ENCODE data around the gene DNPH1.

DNPH1 gene

GRCh38 chr6:43275801-43276576 lies 46.7 kb upstream of the DNPH1 start:
- H3K27me3 ChIP-seq = peaks cover 8% of the 10 kb centered on the region; the same call in 1 of the 2 replicates
- no peaks in the 10 kb centered on the region for H3K4me1 ChIP-seq
- no peak for DNase-seq
- no peak for TF ChIP-seq CTCF (IDR thresholded peaks at IDR 0.05; ENCODE audit: low read depth, low read length)
- no peaks in the 10 kb centered on the region for H3K36me3 ChIP-seq
- H3K4me3 ChIP-seq (ENCODE audit: low read depth, low read length) = no peak overlapping the region
- H3K9me3 ChIP-seq = no peaks in the 10 kb centered on the region

GRCh38 chr6:43274916-43275597 lies 45.8 kb upstream of the DNPH1 start:
- H3K9me3 ChIP-seq = no peaks in the 10 kb centered on the region
- peaks cover 2% of the 10 kb centered on the region for H3K4me1 ChIP-seq
- H3K4me3 ChIP-seq (ENCODE audit: low read depth, low read length) = no peak overlapping the region
- no peak for DNase-seq
- H3K27me3 ChIP-seq = peaks cover 8% of the 10 kb centered on the region; the same call in 1 of the 2 replicates
- no peaks in the 10 kb centered on the region for H3K36me3 ChIP-seq
- no peak for TF ChIP-seq CTCF (IDR thresholded peaks at IDR 0.05; ENCODE audit: low read depth, low read length)

GRCh38 chr6:43274127-43274915 lies 45.0 kb upstream of the DNPH1 start:
- H3K4me3 ChIP-seq (ENCODE audit: low read depth, low read length) = no peak overlapping the region
- DNase-seq = no peak
- TF ChIP-seq CTCF (IDR thresholded peaks at IDR 0.05; ENCODE audit: low read depth, low read length) = no peak
- peaks cover 8% of the 10 kb centered on the region; the same call in 1 of the 2 replicates for H3K27me3 ChIP-seq
- peaks cover 4% of the 10 kb centered on the region for H3K4me1 ChIP-seq
- no peaks in the 10 kb centered on the region for H3K9me3 ChIP-seq
- no peaks in the 10 kb centered on the region for H3K36me3 ChIP-seq

- no peak for DNase-seq
- Histone ChIP-seq H3K27me3 (peaks cover 8% of the 10 kb centered on the region; the same call in 1 of the 2 replicates), H3K4me1 (peaks cover 4% of the 10 kb centered on the region), H3K9me3 (no peaks in the 10 kb centered on the region), H3K36me3 (no peaks in the 10 kb centered on the region), H3K4me3 (ENCODE audit: low read depth, low read length) (no peak overlapping the region)
- TF ChIP-seq CTCF (IDR thresholded peaks at IDR 0.05; ENCODE audit: low read depth, low read length) = no peak
Measured at GRCh38 chr6:43273707-43274106, 44.4 kb upstream of the DNPH1 start.

GRCh38 chr6:43271944-43272343 lies 42.7 kb upstream of the DNPH1 start:
- H3K36me3 ChIP-seq = no peaks in the 10 kb centered on the region
- DNase-seq = no peak
- TF ChIP-seq CTCF (IDR thresholded peaks at IDR 0.05; ENCODE audit: low read depth, low read length) = no peak
- peaks cover 12% of the 10 kb centered on the region for H3K4me1 ChIP-seq
- peaks cover 8% of the 10 kb centered on the region; the same call in 1 of the 2 replicates for H3K27me3 ChIP-seq
- H3K9me3 ChIP-seq = no peaks in the 10 kb centered on the region
- H3K4me3 ChIP-seq (ENCODE audit: low read depth, low read length) = no peak overlapping the region

All from BE2C (cell line).